AG09309 (cell line): Measurements from ENCODE around the gene KCNT1.

ENCODE experiments used
- DNase-seq: peaks from one replicate; pipeline ENCODE4 v3.0.0-alpha.2; 2010; ENCODE audit warnings: low read depth
- H3K4me3 ChIP-seq: 2 replicates; pipeline ENCODE4 v1.5.1; 2011; ENCODE audit warnings: mild to moderate bottlenecking, low read depth, low read length, moderate library complexity; ENCODE audit not compliant: control insufficient read depth
- CTCF ChIP-seq: IDR thresholded peaks from 2 replicates; pipeline ENCODE4 v1.5.1; 2011; ENCODE audit warnings: mild to moderate bottlenecking, low read depth, low read length, inconsistent platforms; ENCODE audit not compliant: insufficient read depth, control insufficient read depth; ENCODE audit errors: missing control alignments

The KCNT1 gene

GRCh38 chr9:135761150-135761844, 59.3 kb downstream of the KCNT1 start:
- DNase-seq = no peak
- H3K4me3 ChIP-seq = no peak overlapping the region
- no peak for TF ChIP-seq CTCF

- H3K4me3 ChIP-seq = no peak overlapping the region
- DNase-seq = no peak
- TF ChIP-seq CTCF = no peak
Observed at GRCh38 chr9:135761845-135762168, 59.8 kb downstream of the KCNT1 start.

GRCh38 chr9:135762921-135763320, 60.9 kb downstream of the KCNT1 start:
- no peak overlapping the region for H3K4me3 ChIP-seq
- DNase-seq = no peak
- no peak for TF ChIP-seq CTCF

- H3K4me3 ChIP-seq = no peak overlapping the region
- no peak for TF ChIP-seq CTCF
- no peak for DNase-seq
Observed at GRCh38 chr9:135763716-135764446, 61.9 kb downstream of the KCNT1 start.

- TF ChIP-seq CTCF = no peak
- no peak for DNase-seq
- H3K4me3 ChIP-seq = no peak overlapping the region
Observed at GRCh38 chr9:135764731-135765130, 62.7 kb downstream of the KCNT1 start.

GRCh38 chr9:135765416-135765815, 63.4 kb downstream of the KCNT1 start:
- H3K4me3 ChIP-seq = no peak overlapping the region
- no peak for DNase-seq
- TF ChIP-seq CTCF = no peak
